Right renal pelvis (tissue), 4 donors: ENCODE results near the gene DNASE2B. TPM values are rescaled to one million over a fixed set of nuclear protein-coding genes. Genes with fewer than 3 reads are reported as not detected.

Experiments used
- DNase-seq, 4 donors: peaks; one replicate each; pipeline ENCODE4 v3.0.0-alpha.2; 2013; ENCODE audit warnings: low read depth in 4 of 4, low spot score in 3 of 4, missing footprints in 1 of 4
- polyA plus RNA-seq, 4 donors: library from polyadenylated mRNA; unstranded; fragments of 120-200 nt; gene quantifications; one replicate each; pipeline ENCODE4 v1.2.1, GENCODE V29; 2013; ENCODE audit not compliant: insufficient read length in 4 of 4

DNASE2B gene
- polyA plus RNA-seq, 4 donors, result 0.24 TPM; not detected in 3

DNA sequence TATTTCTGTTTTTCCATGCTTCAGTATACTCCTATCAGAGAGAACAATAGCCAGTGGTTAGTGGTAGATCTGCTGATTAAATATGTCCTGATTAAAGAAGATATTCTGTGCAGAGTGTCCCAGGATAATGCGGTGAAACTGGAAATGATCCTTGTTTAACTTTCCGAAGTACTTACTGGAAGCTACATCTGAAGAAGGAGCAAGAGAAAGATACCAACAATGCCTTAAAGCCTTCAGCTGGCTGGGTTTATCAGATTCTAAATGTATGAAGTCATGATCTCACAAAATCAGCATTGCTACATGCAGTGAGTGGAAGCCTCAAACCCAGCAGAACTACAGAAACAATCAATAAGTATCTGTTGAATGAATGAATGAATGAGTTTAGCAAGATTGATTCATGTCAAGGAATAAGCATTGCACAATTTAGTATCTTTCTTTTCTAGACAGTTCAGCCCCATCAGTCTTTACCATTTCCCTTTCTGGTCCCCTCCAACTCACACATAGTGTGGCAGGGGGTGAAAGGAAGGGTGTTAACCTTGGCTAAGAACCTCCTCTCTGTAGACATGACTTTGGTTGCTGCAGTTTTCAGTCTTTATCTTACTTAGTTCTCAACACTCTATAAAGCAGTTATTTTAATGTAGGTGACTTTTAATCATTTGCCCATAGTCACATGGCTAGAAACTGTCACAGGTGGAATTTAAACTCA is 24.7 kb upstream of the DNASE2B start:
- no peak for DNase-seq

DNA sequence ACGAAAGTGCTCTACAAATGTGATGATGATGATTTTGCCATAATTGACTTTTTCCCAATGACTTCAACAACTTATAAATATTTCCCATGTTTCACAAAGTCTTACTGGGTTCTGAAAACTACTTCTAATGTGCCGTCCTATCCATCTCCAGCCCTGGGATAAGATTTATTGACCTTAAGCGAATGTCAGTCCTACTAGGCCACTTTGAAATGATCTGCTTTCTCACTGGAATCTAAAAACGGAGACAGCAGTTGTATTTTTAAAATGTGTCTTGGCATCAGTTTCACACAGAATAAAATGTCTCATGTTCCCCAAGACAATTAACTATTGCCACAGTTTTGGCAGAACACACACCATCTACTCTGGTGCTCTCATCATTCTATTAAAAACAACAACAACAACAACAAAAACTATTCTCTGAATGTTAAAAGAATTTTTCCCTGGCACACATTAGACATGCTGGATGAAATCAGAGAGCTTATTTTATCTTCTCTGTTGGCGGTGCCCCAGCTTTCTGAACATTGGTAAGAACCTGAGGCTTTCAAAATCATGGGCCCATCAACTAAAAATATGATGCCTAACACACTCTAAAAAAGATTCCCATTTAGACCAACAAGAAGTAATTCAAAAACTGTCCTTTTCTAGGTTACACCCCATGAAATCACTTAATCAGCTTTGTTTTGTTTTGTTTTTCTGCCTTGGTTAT is 23.1 kb upstream of the DNASE2B start:
- no peak for DNase-seq

DNA sequence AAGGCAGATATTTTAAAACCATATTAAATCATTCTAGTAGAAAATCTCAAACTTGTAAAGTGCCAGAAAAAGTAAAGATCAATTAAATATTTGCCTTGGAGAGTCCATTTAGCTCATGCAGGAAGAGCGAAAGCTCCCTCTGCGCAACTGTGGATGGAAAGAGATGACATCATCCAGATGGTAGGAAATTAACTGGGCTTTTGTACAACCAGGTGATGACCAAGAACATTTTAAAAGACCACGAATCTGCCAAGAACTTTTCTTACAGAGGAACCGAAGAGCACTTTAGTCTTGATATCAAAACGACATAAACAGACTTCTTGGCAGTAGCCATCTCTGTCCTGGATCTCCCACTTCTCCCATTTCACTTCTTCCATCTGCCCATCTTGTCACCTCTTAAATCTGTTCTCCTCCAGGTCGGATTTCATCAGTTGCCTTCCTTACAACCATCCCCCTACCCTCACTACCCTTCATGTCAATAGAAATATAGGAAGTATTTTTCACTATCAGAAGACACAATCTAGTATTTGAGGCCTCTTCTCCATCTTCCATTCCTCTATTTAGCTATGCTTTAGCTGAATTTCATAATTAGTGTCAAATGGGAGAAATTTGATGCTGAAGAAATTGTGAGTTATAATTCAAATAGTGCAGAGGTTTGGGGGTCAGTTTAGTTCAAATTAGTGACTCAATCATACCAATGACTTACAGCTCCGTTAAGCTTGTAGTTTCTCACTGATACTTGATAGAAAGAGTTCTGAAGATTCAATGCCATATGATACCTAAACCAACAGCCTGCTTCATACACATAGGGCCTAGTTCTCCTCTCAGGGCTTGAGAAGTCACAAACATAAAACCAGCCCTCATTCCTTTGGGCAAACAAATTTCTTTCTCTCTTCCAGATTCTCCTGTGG is 22.0 kb upstream of the DNASE2B start:
- no peak for DNase-seq

DNA sequence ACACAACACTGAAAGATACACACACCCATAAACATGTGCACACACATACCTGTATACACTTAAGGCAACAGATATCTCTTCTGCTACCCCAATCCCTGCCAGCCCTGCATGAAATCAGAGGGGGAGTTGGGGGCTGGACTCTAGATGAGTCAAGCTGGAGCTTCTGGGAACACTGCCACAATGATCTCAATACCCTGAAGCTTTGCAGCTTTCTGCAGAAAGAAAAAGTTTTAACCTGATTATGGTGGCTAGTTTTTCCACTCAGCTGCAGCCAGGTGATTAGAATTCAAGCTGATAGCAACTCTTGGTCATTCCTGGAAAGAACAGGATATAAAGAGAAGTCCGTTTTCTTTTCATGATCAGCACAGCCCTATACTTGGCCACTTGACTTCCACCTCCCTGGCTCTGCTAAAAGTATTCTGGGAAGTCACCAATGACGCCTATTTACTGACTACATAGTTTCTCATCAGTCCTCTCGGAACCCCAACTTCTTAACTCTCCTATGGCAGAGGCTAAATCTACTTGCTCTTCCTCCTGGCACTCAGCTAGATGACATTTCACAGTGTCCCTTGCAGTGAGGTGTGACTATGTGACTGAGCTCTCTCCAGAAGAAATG is 20.7 kb upstream of the DNASE2B start:
- no peak for DNase-seq

DNA sequence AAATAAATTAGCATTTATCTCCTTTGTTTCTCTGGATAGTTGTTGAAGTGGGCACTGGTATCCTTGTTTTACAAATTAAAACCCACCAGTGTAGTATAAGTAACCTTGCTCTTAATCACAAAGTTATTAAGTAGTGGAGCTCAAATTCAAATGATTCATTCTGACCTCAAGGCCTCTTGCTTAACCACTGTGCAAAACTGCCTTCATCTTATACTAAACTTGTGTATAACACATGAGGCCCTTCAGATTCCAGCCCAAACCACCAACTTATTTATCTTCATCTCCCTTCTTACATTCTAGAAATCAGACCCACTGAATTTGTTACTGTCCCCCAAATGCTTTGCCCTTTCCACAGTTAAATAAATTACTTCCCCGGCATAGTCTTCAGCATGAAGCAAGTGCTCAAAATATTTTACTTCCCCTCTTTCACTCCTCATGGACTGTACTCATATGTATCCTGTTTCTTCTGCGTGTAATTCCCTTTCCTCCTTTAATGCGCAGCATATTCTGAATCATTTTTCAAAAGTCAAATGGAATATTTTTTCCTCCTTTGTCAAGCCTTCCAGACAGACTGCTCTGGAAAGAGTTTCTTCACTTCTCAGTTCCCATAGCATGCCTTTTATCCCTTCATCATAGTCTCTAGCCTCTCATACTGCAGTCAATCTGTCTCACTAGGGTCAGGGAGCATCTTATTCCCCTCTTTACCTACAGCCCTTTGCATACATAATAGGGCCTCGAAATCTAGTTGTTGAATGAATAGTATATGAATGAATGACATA is 19.0 kb upstream of the DNASE2B start:
- DNase-seq, result no peak

DNA sequence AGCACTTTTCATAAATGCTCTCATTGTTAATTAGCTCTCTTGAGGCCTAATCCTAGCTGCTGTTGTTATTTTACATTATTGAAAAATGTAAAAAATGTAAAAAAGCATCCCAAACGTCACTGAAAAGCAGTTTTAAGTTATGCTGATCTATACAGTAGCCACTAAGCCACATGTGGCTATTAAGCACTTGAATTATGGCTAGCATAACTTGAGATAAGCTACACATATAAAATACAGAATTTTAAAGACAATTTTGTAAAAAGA is 18.4 kb upstream of the DNASE2B start:
- no peak for DNase-seq

DNA sequence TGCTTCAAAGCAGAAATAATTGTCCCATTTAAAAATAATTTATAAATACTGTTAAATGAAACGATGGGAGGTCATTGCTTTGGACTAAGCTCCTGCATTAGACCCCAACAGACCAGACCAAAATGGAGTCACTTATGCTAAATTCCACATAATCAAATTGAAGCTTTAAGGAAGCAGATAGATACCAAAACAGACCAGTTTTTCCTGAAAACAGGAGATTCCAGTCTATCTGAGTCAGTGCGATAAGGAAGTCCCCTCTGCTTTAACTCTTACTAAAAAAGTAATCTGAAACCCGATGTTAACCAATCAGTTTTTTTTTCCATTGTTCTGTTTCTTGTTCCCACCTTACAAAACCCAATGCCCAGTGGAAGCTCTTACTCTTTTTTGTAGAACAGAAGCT is 16.2 kb upstream of the DNASE2B start:
- DNase-seq, result no peak

DNA sequence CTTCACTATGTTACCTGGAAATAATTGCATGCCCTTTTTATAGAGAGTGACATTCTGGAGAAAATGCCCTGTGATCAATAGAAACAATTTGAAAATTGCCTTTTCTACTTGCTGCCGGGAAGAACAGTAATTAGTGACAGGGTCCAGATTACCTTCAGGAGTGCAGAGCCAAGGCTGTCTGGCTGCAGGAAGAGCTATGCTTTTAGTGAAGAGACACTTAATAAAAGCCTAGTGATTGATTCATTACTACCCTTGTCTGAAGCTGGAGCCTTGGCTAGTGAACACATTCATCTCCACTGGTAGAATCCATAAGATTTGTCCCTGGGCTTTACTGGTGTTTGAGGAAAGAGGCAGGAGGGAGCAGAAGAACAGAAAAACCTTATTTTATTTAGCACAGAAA is 12.9 kb upstream of the DNASE2B start:
- DNase-seq, result no peak

DNA sequence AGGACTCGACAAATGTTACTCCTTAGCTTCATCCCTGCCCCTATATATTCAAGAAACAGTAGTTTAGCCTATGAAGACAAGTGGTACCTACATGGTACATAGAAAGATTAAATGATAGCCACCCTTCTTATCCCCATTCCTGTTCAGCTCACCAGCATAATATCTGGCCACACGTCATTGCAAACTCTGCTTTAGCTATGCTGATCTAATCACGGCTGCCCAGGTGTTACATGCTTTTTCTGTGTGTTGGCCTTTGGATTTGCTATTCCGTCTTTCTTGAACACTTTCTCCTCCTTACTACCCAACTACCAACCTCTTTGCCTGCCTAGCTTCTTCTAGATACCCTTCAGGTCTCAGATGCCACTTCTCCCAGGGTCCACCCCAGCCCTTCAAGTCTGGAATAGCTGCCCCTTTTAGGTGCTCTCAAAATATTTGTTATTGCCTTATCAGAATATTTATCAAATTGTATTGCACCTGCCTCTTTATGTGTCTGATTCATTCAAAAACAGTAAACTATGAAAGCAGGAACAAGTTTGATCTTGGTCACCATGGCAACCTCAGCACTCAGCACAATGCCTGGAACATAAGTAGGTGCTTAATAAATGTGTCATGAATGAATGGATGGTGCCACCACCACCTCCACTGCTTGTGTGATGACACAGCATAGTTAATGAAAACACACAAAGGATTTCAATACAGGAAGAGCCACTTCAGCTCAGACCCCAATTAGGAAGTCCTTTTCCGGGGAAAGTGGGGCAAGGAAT is 11.4 kb upstream of the DNASE2B start:
- no peak for DNase-seq

DNA sequence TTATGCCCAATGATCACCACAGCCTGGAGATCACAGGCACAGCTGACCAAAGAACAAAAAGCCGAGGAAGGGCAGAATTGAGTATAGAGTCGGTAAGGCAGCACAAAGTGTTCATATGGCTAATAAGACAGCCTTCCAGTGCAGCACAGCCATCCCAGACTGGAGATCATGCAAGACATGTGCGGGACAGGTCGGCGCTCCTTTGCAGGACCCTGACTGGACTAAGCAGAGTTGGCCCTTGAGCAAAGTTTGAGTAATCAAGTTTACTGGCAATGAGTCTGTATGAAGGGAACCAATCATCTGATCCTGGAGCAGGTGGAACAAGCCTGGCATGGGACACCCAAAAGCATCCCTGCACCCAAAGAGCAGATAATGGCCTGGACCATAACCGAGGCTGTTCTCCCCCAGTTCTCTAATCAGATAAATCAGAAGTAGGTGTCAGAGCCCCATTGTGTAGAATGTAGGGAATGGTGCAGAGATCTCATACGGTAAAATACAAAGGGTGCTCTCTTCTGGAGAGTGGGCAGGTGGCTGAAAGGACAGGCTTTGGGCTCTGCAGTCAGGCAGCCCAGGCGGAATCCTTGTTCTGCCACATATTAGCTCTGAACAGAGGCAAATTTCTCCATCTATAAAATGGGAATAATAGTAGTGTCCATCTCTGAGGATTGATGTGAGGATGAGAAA is 10.7 kb upstream of the DNASE2B start:
- no peak for DNase-seq

DNA sequence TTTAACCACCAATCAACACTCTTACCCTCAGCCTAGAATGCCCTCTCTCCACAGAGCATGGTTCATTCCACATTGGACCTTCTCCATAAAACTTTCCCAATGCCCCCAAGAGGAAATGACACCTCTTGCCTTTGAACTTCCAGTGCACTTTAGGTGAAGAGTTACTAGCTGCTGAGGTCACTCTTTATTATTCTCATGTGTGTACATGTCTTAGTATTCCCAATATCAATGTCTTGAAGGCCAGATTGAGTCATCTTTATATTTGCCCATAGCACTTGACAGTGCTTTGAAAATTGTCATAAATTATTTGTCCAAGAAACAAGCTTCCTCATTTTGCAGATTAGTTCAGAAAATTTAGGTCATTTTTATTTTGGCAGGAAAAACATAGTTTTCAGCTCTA is 8.1 kb upstream of the DNASE2B start:
- DNase-seq, result no peak

DNA sequence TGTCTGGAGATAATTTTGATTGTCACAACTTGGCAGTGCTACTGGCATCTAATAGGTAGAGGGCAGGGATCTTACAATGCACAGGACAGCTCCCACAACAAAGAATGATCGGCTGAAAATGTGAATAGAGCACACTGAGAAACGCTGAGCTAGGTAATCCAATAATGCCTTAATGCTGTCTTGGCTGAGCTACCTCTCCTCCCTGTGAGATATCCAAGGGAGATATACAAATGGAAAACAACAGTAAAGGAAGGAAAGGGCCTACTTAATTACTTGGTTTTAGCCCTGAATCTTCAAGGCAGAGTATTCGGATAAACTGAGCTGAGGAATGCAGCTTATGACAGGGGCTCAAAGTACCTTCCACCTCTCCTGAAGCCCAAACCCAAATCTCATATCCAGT is 2.9 kb downstream of the DNASE2B start:
- DNase-seq, result no peak

DNA sequence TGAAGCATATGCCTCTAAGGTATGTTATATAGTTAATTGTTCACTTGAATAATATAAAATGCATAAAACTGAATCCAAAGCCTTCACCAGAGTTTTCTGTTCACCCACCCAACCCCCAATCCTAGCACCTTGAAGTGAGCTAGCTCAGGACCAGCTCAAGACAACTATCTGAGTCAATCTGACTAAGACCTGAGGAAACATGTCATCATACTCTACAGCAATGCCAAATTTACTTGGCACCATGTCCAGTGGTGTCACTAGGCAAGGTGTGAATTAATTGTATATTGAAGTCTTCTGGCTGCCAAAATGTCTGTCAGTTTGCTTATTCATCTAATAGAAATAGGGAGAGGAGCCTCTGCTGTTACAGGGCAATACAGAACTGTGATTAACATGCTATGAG is 3.8 kb downstream of the DNASE2B start:
- DNase-seq, result no peak

DNA sequence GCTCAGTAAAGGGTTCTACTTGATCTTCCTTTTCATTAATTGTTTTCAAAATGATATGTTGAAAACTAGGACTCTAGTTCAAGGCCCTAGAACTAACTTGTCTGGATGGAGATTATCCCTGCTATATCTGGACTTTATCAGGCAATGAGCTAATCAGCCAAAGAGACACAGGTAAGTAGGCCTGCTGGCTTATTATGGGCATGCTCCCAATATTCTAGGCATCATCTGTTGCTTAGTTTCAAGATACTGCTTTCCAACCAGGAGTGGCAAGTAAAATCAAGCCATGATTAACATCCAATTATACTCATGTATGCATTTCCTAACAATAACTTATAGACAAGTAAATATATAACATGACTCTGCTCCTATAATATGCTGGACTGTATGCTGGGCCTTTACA is 4.2 kb downstream of the DNASE2B start:
- no peak for DNase-seq

DNA sequence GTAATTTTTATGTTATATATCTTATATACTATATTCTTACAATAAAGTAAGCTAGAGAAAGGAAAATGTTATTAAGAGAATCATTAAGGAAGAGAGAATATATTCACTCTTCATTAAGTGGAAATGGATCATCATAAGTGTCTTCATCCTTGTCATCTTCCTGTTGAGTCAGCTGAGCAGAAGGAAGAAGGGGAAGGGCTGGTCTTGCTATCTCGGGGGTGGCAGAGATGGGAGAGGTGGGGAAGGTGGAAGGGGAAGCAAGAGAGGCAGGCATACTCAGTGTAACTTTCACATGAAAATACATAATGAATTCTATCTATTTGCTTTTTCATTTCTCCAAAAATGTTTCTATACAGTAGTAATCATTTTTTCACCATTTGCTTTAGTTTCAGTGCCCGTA is 5.1 kb downstream of the DNASE2B start:
- DNase-seq, result no peak

DNA sequence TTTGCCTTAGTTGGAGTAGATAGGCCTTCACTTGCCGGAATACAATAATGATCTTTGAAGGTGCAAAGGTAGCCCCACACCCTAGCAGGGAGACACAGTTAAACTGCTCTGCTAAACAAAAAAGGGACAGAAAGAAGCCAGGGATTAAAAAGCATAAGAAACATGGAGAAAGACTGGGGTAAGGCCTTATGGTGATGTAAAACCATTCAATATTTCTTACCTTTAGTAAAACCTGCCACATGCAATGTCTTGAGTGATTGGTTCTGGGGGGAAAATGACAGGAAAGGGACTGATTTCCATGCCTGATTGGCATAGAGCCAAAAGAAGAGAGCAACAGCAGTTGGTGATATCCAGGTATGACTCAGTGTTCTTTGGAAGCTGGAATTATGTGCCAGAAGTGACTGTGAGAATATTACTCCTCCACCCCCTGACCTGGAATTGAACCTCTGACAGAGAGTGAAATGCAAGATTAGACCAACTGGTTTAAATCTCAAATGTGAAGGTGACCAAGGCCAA is 8.1 kb downstream of the DNASE2B start:
- no peak for DNase-seq

DNA sequence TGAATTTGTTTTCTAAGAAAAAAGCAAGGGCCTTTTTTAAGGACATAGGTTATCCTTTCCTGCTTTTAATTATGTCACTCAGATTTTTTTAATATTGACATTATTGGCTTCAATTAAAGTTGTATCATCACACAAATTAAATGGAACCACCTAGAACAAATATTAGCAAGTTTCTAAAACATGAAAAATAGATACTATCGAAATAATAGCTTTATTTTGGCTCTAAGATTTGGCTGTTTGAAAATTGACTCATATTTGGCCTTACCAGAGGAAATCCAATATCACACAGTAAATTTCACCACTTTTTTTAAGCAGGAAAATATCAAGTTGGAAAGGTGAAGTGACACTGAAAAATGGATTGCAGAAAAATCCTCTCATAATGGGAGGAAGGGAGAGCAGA is 9.2 kb downstream of the DNASE2B start:
- no peak for DNase-seq

DNA sequence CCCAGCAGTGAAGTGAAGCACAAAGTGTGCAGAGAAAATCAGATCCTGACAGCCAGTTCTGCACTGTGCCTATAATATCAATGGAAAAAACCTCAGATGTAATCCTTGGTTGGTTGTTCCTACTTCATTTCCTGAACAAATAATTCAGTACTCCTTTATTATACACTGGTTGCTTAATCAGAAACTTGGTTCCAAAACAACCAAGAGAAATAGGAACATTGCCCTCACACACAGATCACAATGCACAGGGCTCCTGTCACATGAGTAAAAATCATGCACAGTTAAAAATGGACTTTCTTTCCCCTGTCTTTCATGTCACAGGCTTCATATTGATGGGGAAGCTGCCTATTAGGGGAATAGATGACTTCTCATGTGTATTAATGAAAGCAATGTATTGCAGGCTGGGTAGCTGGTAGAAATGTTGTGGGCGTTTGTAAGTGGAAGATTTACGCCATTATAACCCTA is 9.7 kb downstream of the DNASE2B start:
- DNase-seq, result no peak

DNA sequence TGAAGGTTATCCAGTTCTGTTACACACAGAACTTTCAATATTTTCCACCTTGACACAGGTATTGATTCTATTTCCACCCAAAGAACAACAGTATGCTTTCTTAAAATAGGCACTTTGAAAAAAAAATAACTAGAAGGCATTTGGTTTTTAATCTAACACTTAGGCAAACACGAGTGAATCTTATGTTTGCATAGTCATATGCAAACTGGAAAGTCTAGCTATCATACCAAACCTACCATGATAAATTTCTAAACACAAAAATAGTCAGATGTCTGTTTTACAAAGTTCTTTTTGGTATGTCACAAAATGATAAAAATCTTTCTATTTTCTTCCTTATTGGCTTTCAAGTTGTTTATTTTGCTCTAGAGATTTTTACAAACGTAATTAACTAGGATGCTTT is 11.6 kb downstream of the DNASE2B start:
- no peak for DNase-seq
